Measurements from ENCODE around the gene EGFL6.

The EGFL6 gene

DNA sequence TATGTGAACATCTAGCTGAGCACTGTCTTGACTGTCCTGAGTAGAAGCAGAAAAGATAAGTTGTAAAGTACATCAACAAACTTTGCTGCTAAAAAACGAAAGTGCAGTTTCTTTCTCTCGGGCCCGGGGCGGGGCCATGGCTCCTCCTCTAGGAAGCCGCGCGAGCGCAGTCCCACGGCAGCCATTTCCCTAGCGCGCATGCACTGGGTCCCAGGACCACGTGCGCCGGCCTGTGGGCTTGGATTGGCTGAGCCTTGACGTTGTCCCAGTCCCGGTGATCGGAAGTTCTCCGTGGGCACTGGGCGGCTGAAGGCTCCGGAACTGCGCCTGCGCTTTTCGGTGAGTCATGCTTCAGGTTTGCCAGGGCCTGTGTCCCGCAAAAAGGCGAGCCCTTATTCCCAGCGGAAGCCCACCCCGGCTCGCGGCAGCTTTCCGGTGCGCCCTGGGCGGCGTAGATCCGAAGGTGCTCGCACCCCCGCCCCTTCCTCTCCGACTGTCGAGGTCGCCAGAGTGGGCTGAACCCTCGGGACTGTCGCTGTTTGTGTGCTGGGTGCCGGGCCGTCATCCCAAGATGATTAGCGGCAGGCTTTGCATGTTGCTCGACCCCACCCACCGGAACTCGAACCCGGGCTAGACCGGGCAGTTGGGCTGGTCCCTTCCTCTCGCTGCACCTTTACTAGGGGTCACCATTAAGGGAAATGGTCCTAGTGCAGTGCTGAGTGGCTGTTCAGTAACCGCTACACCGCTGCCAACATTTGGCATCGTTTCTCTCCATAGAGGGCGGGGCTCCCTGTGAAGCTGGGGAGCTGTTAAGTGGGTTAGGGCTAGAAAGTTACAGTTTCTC lies 83.7 kb downstream of the EGFL6 start, which contains the start of gene TCEANC:
TSS of gene TCEANC (plus strand) at position 292 of the 844 bp plus-strand sequence. CDS start 9,368 bp downstream, outside the sequence.
- Histone ChIP-seq H3K27me3 (replicated peaks; ENCODE audit: control insufficient read depth, insufficient read depth, low read length) (no peaks in the 10 kb centered on the region), H3K36me3 (ENCODE audit: control insufficient read depth, insufficient read depth, low read length) (peaks cover 2% of the 10 kb centered on the region), H3K4me3 (replicated peaks; ENCODE audit: low read depth, low read length) (peak within 1 kb of the TSS; percentile 74)
- DNase-seq (ENCODE audit: extremely low read depth, insufficient read length): peak; percentile 96
- TF ChIP-seq, protein P1, sequence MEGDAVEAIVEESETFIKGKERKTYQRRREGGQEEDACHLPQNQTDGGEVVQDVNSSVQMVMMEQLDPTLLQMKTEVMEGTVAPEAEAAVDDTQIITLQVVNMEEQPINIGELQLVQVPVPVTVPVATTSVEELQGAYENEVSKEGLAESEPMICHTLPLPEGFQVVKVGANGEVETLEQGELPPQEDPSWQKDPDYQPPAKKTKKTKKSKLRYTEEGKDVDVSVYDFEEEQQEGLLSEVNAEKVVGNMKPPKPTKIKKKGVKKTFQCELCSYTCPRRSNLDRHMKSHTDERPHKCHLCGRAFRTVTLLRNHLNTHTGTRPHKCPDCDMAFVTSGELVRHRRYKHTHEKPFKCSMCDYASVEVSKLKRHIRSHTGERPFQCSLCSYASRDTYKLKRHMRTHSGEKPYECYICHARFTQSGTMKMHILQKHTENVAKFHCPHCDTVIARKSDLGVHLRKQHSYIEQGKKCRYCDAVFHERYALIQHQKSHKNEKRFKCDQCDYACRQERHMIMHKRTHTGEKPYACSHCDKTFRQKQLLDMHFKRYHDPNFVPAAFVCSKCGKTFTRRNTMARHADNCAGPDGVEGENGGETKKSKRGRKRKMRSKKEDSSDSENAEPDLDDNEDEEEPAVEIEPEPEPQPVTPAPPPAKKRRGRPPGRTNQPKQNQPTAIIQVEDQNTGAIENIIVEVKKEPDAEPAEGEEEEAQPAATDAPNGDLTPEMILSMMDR (IDR thresholded peaks at IDR 0.05; ENCODE audit: insufficient read depth, low read length, poor library complexity, severe bottlenecking): no peak

DNA sequence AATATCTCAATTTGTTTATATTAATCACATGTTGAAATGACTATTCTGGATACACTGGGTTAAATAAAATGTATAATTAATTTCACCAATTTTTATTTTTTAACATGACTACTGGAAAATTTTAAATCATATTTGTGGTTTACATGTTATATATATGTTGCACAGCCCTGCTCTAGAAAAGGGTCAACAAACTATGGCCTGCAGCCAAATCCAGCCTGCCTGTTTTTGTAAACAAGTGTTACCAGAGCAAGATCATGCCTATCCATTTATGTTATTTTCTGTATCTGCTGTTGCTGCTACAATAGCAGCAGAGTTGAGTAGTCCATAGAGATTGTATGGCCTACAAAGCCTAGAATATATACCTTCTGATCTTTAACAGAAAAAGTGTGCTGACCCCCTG lies 84.7 kb downstream of the EGFL6 start:
- Histone ChIP-seq H3K36me3 (ENCODE audit: control insufficient read depth, insufficient read depth, low read length) (peaks cover 2% of the 10 kb centered on the region), H3K4me3 (replicated peaks; ENCODE audit: low read depth, low read length) (peak overlapping the region; percentile 74), H3K27me3 (replicated peaks; ENCODE audit: control insufficient read depth, insufficient read depth, low read length) (no peaks in the 10 kb centered on the region)
- no peak for DNase-seq (ENCODE audit: extremely low read depth, insufficient read length)
- TF ChIP-seq, protein P1 (IDR thresholded peaks at IDR 0.05; ENCODE audit: insufficient read depth, low read length, poor library complexity, severe bottlenecking): no peak

DNA sequence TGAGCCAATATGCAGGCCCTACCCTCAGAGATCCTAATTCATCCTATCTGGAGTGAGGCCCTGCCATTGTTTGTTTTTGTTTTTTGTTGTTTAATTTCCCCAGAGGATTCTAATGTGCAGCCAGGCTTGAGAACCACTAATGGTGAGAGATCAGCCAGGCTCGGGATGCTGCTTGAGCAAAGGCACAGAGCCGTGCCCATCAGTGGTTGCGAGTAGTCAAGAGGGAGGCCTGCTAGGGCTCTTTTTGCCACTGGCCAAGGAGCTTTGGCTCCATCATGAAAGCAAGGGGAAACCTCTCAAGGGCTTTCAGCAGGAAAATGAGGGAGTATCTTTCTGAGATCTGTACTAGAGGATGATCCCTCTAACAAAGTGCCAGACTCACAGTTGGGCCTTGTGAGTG lies 86.3 kb downstream of the EGFL6 start:
- Histone ChIP-seq H3K27me3 (replicated peaks; ENCODE audit: control insufficient read depth, insufficient read depth, low read length) (no peaks in the 10 kb centered on the region), H3K4me3 (replicated peaks; ENCODE audit: low read depth, low read length) (no peak overlapping the region), H3K36me3 (ENCODE audit: control insufficient read depth, insufficient read depth, low read length) (peaks cover 2% of the 10 kb centered on the region)
- TF ChIP-seq, protein P1 (IDR thresholded peaks at IDR 0.05; ENCODE audit: insufficient read depth, low read length, poor library complexity, severe bottlenecking): no peak
- no peak for DNase-seq (ENCODE audit: extremely low read depth, insufficient read length)

DNA sequence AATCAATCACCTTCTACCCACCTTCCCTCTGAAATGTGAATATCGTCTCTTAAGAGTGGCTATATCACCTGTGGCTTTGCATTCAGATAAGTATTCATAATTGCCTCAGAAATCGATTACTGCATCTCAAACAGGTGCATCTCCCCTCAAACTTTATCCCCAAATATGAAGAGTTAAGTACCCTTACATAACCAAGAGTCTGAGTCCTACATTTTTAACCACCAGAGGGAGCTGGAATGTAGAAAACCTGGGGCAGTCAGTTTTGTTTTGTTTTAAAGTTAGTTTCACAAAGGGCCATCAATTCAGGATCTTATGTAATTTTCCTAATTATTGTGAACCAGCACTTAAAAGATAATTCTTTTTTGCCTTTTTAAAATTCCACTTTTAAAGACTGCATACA lies 89.2 kb downstream of the EGFL6 start:
- TF ChIP-seq, protein P1 (IDR thresholded peaks at IDR 0.05; ENCODE audit: insufficient read depth, low read length, poor library complexity, severe bottlenecking): peak; percentile 62
- no peak overlapping the region for H3K4me3 ChIP-seq (replicated peaks; ENCODE audit: low read depth, low read length)
- H3K27me3 ChIP-seq (replicated peaks; ENCODE audit: control insufficient read depth, insufficient read depth, low read length): no peaks in the 10 kb centered on the region
- DNase-seq (ENCODE audit: extremely low read depth, insufficient read length): no peak
- H3K36me3 ChIP-seq (ENCODE audit: control insufficient read depth, insufficient read depth, low read length): peaks cover 2% of the 10 kb centered on the region

DNA sequence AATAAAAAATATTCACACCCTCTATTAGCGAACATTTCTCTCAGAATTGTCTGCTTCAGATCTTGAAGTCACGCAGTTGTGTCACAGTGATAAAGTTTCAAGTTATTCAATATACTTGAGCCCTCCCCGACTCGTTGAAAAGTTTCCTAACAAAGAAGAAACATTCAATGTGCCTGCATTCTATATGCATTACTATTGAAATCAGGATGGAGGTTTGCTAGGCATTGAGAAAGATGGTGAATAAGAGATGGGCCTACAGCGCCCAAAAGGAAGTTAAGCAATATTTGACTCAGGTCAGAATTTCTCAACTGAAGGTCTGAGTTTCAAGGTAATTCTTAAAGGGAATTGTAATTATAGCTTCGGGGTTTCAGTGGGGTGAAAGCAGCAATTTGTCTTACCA lies 89.7 kb downstream of the EGFL6 start:
- no peak for DNase-seq (ENCODE audit: extremely low read depth, insufficient read length)
- Histone ChIP-seq H3K27me3 (replicated peaks; ENCODE audit: control insufficient read depth, insufficient read depth, low read length) (no peaks in the 10 kb centered on the region), H3K36me3 (ENCODE audit: control insufficient read depth, insufficient read depth, low read length) (peaks cover 2% of the 10 kb centered on the region), H3K4me3 (replicated peaks; ENCODE audit: low read depth, low read length) (no peak overlapping the region)
- TF ChIP-seq, protein P1 (IDR thresholded peaks at IDR 0.05; ENCODE audit: insufficient read depth, low read length, poor library complexity, severe bottlenecking): no peak

Data from GM06990 (cell line).